ENCODE data around the gene TMEM132E. TPM values are rescaled to one million over a fixed set of nuclear protein-coding genes. Genes with fewer than 3 reads are reported as not detected.

TMEM132E gene
- total RNA-seq, 4 donors from 2014 or later = 0.08 TPM; not detected in 3

DNA sequence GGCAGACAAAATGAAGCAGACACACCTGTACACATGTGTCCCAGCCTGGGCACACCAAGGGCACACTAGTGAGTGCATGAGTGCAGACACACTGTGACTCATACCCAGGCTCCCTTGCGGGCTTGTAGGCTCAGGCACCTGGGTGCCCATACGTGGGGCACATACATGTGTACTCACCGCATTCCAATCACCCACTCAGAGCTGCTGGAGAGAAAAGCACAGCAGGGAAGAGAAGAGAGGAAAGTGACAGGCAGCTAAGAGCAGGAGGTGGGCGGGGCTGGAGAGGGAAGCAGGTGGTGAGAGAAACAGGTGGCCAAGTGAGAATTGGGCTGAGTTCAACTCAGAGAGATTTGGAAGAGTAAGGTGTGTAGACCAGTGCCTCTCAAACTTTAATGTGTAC, 54.0 kb downstream of the TMEM132E start:
- DNase-seq (ENCODE audit: low spot score in 2 of 2) = no peak
- peaks cover 81% of the 10 kb centered on the region for H3K27me3 ChIP-seq
- TF ChIP-seq POLR2A (IDR thresholded peaks at IDR 0.05) (no peak), POLR2AphosphoS5 (IDR thresholded peaks at IDR 0.05) (no peak), EP300 (IDR thresholded peaks at IDR 0.05) (no peak)
- TF ChIP-seq, protein P1, sequence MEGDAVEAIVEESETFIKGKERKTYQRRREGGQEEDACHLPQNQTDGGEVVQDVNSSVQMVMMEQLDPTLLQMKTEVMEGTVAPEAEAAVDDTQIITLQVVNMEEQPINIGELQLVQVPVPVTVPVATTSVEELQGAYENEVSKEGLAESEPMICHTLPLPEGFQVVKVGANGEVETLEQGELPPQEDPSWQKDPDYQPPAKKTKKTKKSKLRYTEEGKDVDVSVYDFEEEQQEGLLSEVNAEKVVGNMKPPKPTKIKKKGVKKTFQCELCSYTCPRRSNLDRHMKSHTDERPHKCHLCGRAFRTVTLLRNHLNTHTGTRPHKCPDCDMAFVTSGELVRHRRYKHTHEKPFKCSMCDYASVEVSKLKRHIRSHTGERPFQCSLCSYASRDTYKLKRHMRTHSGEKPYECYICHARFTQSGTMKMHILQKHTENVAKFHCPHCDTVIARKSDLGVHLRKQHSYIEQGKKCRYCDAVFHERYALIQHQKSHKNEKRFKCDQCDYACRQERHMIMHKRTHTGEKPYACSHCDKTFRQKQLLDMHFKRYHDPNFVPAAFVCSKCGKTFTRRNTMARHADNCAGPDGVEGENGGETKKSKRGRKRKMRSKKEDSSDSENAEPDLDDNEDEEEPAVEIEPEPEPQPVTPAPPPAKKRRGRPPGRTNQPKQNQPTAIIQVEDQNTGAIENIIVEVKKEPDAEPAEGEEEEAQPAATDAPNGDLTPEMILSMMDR (IDR thresholded peaks at IDR 0.05) = no peak
- H3K4me3 ChIP-seq = no peak overlapping the region
- WGBS = 27% methylated on average over 4 of the region's 4 CpGs
- H3K36me3 ChIP-seq = no peaks in the 10 kb centered on the region
- H3K9me3 ChIP-seq = no peaks in the 10 kb centered on the region
- H3K4me1 ChIP-seq = peaks cover 8% of the 10 kb centered on the region
- H3K27ac ChIP-seq = no peak overlapping the region

GRCh38 chr17:34633760-34634159, 54.4 kb downstream of the TMEM132E start:
- TF ChIP-seq, protein P1 (IDR thresholded peaks at IDR 0.05) = no peak
- TF ChIP-seq EP300 (IDR thresholded peaks at IDR 0.05) (no peak), POLR2A (IDR thresholded peaks at IDR 0.05) (no peak), POLR2AphosphoS5 (IDR thresholded peaks at IDR 0.05) (no peak)
- WGBS = 92% methylated on average over 3 of the region's 3 CpGs

DNA sequence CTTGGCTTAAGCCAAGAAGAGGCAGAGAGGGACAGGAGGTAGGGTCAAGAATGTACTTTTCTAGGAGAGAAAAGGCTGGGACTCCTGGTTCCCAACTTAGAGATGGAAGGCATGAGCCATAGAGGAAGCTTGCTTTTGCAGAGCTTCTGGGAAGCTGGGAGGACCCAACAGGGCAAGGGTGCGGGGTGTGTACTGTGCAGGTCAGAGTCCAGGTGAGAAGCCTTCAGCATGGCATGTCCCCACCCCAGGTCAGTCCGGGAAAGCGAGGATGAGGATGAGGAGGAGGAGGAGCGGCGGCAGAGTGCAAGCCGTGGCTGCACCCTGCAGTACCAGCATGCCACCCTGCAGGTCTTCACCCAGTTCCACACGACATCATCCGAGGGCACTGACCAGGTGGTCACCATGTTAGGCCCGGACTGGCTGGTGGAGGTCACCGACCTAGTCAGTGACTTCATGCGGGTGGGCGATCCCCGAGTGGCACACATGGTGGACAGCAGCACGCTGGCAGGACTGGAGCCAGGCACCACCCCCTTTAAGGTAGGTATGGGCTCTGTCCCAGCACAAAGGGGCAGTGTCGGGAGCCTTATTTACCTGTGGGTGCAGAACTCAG, 55.3 kb downstream of the TMEM132E start:
- no peaks in the 10 kb centered on the region for H3K36me3 ChIP-seq
- DNase-seq (ENCODE audit: low spot score in 2 of 2) = no peak
- H3K27me3 ChIP-seq = peaks cover 81% of the 10 kb centered on the region
- 84% methylated on average over 14 of the region's 15 CpGs for WGBS
- TF ChIP-seq, protein P1 (IDR thresholded peaks at IDR 0.05) = no peak
- TF ChIP-seq EP300 (IDR thresholded peaks at IDR 0.05) = no peak
- TF ChIP-seq POLR2AphosphoS5 (IDR thresholded peaks at IDR 0.05) = no peak
- no peak for TF ChIP-seq POLR2A (IDR thresholded peaks at IDR 0.05)
- H3K9me3 ChIP-seq = no peaks in the 10 kb centered on the region
- no peak overlapping the region for H3K27ac ChIP-seq
- peaks cover 8% of the 10 kb centered on the region for H3K4me1 ChIP-seq
- no peak overlapping the region for H3K4me3 ChIP-seq

More at GRCh38 chr17:34633760-34634159, 54.4 kb downstream of the TMEM132E start:
- Histone ChIP-seq H3K9me3 (no peaks in the 10 kb centered on the region), H3K36me3 (no peaks in the 10 kb centered on the region), H3K4me3 (no peak overlapping the region), H3K27me3 (peaks cover 81% of the 10 kb centered on the region), H3K27ac (no peak overlapping the region), H3K4me1 (peaks cover 8% of the 10 kb centered on the region)
- DNase-seq (ENCODE audit: low spot score in 2 of 2) = no peak

GRCh38 chr17:34635876-34636275, 56.5 kb downstream of the TMEM132E start:
- H3K4me3 ChIP-seq = no peak overlapping the region
- no peak for DNase-seq (ENCODE audit: low spot score in 2 of 2)
- H3K36me3 ChIP-seq = no peaks in the 10 kb centered on the region
- peaks cover 8% of the 10 kb centered on the region for H3K4me1 ChIP-seq
- no peak overlapping the region for H3K27ac ChIP-seq
- no CpG with 5 or more reads among the region's 8 CpGs for WGBS
- no peaks in the 10 kb centered on the region for H3K9me3 ChIP-seq
- TF ChIP-seq POLR2A (IDR thresholded peaks at IDR 0.05) (no peak), POLR2AphosphoS5 (IDR thresholded peaks at IDR 0.05) (no peak), EP300 (IDR thresholded peaks at IDR 0.05) (no peak)
- TF ChIP-seq, protein P1 (IDR thresholded peaks at IDR 0.05) = no peak
- peaks cover 91% of the 10 kb centered on the region for H3K27me3 ChIP-seq

DNA sequence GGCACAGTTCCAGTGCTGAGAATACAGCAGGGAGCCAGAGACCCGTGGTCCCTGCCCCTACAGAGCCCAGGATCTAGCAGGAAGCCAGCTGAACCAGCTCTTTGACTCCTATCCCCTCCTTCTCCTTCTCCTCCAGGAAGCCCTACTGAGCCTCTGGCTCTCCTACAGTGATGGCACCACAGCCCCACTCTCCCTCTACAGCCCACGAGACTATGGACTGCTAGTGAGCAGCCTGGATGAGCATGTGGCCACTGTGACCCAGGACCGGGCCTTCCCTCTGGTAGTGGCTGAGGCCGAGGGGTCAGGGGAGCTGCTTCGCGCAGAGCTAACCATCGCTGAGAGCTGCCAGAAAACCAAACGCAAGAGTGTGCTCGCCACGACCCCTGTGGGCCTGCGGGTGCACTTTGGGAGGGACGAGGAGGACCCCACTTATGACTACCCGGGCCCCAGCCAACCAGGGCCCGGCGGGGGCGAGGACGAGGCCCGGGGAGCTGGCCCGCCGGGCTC, 57.7 kb downstream of the TMEM132E start:
- DNase-seq (ENCODE audit: low spot score in 2 of 2) = no peak
- no peak for TF ChIP-seq EP300 (IDR thresholded peaks at IDR 0.05)
- no peak for TF ChIP-seq POLR2A (IDR thresholded peaks at IDR 0.05)
- TF ChIP-seq POLR2AphosphoS5 (IDR thresholded peaks at IDR 0.05) = no peak
- TF ChIP-seq, protein P1 (IDR thresholded peaks at IDR 0.05) = no peak
- H3K4me3 ChIP-seq = no peak overlapping the region
- H3K27ac ChIP-seq = no peak overlapping the region
- H3K27me3 ChIP-seq = peaks cover 90% of the 10 kb centered on the region
- 69% methylated on average over 11 of the region's 20 CpGs for WGBS
- peaks cover 8% of the 10 kb centered on the region for H3K4me1 ChIP-seq
- H3K36me3 ChIP-seq = no peaks in the 10 kb centered on the region
- H3K9me3 ChIP-seq = no peaks in the 10 kb centered on the region

All from suprapubic skin (tissue), 4 donors.